ENCODE measurements around the gene PLXNA1.

Gene PLXNA1

DNA sequence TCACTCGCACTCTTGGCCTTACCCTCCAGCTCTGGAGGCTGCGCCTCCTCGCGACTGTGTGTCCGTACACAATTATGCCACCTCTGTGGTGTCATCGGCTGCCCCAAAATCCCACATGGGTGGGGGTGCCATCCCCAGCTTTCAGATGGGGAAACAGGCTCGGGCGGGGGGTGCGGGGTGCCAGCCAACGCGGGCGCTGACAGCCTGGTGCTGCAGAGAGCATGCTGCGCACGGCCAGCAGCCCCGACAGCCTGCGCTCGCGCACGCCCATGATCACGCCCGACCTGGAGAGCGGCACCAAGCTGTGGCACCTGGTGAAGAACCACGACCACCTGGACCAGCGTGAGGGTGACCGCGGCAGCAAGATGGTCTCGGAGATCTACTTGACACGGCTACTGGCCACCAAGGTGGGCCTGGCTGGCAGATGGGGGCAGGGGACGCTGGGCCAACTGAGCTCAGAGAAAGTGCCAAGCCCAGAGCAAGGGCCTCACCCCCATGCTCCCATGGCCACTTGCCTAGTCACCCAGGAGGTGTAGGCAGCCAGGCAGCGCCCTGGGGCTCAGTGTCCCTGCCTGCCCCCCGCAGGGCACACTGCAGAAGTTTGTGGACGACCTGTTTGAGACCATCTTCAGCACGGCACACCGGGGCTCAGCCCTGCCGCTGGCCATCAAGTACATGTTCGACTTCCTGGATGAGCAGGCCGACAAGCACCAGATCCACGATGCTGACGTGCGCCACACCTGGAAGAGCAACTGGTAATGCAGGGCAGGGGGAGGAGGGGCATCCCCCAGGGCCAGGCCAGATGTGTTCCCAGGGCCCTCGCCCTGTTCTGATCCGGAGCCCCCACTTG lies 47.0 kb downstream of the PLXNA1 start:
- Histone ChIP-seq H3K9me2 (replicated peaks; ENCODE audit: low read depth, low read length) (no peaks in the 10 kb centered on the region), H3K27me3 (ENCODE audit: insufficient read depth, low read length, poor library complexity, severe bottlenecking) (no peaks in the 10 kb centered on the region), H3K4me2 (ENCODE audit: low read depth, low read length, poor library complexity, severe bottlenecking) (no peak overlapping the region), H2AFZ (ENCODE audit: low read length) (no peak overlapping the region), H3F3A (ENCODE audit: low read depth) (no peaks in the 10 kb centered on the region), H3K4me3 (ENCODE audit: low read length, poor library complexity, severe bottlenecking) (no peak overlapping the region), H3K4me1 (ENCODE audit: insufficient read depth, low read length, poor library complexity, severe bottlenecking) (no peaks in the 10 kb centered on the region), H4K20me1 (ENCODE audit: insufficient read depth, low read length, poor library complexity, severe bottlenecking) (no peaks in the 10 kb centered on the region), H3K9me3 (ENCODE audit: insufficient read depth, low read depth, low read length) (no peaks in the 10 kb centered on the region), H3K9ac (ENCODE audit: low read depth, low read length, poor library complexity, severe bottlenecking) (no peak overlapping the region), H3K79me2 (ENCODE audit: insufficient read depth, low read length) (no peaks in the 10 kb centered on the region), H3K36me3 (ENCODE audit: insufficient read depth, low read length) (no peaks in the 10 kb centered on the region)
- no peak for TF ChIP-seq CTCF (conservative IDR thresholded peaks at IDR 0.05; ENCODE audit: low read length)

DNA sequence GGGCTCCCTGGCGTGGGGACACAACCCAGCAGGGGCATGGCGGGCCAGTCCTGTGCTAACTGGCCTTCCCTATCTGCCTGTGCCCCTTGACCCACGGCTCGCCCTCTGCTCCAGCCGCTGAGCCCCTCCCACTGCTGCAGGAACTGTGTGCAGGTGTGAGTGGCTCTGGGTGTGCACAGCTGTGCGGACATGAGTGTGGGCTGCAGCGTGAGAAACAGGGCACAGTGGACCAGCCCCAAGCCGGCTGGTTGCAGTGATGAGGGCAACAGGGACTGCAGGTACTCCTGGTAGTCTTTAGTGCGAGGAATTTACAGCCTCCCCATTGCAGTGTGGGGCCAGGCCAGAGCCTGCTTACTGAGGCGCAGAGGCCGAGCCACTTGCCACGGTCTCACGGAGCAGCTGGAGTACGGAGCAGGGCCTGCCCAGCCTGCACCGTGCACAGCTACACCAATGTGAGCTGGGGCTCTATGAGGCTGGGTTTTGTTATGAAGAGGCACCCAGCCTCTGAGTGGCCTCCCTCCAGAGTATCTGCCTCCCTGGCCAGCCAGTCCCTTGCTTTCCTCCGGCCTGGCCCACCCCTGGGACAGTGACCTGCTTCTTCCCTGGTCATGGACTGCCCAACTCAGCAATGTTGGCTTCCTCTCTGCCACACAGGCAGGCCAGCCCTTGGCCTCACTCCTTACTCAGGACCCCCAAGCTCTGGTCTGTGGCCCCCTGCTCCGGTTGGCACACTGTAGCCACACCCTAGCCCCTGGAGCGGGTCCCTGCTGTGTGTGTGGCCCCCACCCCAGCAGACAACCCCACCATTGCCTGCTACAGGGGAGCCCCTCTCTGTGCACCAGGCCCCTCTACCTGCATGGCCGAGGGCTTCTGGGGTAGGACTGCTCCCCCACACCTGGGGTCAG lies 47.8 kb downstream of the PLXNA1 start:
- no peaks in the 10 kb centered on the region for H4K20me1 ChIP-seq (ENCODE audit: insufficient read depth, low read length, poor library complexity, severe bottlenecking)
- H3K27me3 ChIP-seq (ENCODE audit: insufficient read depth, low read length, poor library complexity, severe bottlenecking): no peaks in the 10 kb centered on the region
- no peaks in the 10 kb centered on the region for H3K36me3 ChIP-seq (ENCODE audit: insufficient read depth, low read length)
- no peak for TF ChIP-seq EZH2phosphoT487 (IDR thresholded peaks at IDR 0.05; ENCODE audit: borderline replicate concordance)
- TF ChIP-seq CTCF (conservative IDR thresholded peaks at IDR 0.05; ENCODE audit: low read length): no peak
- H3K4me3 ChIP-seq (ENCODE audit: low read length, poor library complexity, severe bottlenecking): no peak overlapping the region
- no peaks in the 10 kb centered on the region for H3K4me1 ChIP-seq (ENCODE audit: insufficient read depth, low read length, poor library complexity, severe bottlenecking)
- no peaks in the 10 kb centered on the region for H3K9me2 ChIP-seq (replicated peaks; ENCODE audit: low read depth, low read length)
- H3K4me2 ChIP-seq (ENCODE audit: low read depth, low read length, poor library complexity, severe bottlenecking): no peak overlapping the region
- no peaks in the 10 kb centered on the region for H3F3A ChIP-seq (ENCODE audit: low read depth)
- H3K9me3 ChIP-seq (ENCODE audit: insufficient read depth, low read depth, low read length): no peaks in the 10 kb centered on the region
- H2AFZ ChIP-seq (ENCODE audit: low read length): no peak overlapping the region
- H3K9ac ChIP-seq (ENCODE audit: low read depth, low read length, poor library complexity, severe bottlenecking): no peak overlapping the region
- no peaks in the 10 kb centered on the region for H3K79me2 ChIP-seq (ENCODE audit: insufficient read depth, low read length)

DNA sequence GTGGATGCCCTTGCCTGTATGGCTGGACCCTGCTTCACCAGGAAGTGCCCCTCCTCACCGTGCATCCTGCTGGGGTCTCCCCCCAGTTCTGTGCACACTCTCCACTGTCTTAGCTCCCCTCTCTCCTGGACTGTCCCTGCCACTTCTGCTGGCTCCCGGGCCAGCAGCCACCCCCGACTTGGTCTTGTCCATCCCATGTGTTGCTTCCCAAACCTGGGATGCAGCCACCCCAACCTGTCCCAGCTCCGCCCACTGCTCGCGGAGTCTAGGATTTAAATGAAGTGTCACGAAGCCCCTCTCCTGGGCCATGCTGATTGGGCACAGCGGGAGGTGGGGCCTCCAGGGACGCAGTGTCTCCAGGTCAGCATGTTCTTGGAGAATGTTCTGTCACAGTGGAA lies 48.5 kb downstream of the PLXNA1 start:
- Histone ChIP-seq H3K4me1 (ENCODE audit: insufficient read depth, low read length, poor library complexity, severe bottlenecking) (no peaks in the 10 kb centered on the region), H3K27me3 (ENCODE audit: insufficient read depth, low read length, poor library complexity, severe bottlenecking) (no peaks in the 10 kb centered on the region), H3K9me2 (replicated peaks; ENCODE audit: low read depth, low read length) (no peaks in the 10 kb centered on the region), H3K4me2 (ENCODE audit: low read depth, low read length, poor library complexity, severe bottlenecking) (no peak overlapping the region), H3K79me2 (ENCODE audit: insufficient read depth, low read length) (no peaks in the 10 kb centered on the region), H4K20me1 (ENCODE audit: insufficient read depth, low read length, poor library complexity, severe bottlenecking) (no peaks in the 10 kb centered on the region), H3K36me3 (ENCODE audit: insufficient read depth, low read length) (no peaks in the 10 kb centered on the region), H3K4me3 (ENCODE audit: low read length, poor library complexity, severe bottlenecking) (no peak overlapping the region), H3F3A (ENCODE audit: low read depth) (no peaks in the 10 kb centered on the region), H3K9me3 (ENCODE audit: insufficient read depth, low read depth, low read length) (no peaks in the 10 kb centered on the region), H3K9ac (ENCODE audit: low read depth, low read length, poor library complexity, severe bottlenecking) (no peak overlapping the region), H2AFZ (ENCODE audit: low read length) (no peak overlapping the region)
- no peak for TF ChIP-seq EZH2phosphoT487 (IDR thresholded peaks at IDR 0.05; ENCODE audit: borderline replicate concordance)
- no peak for TF ChIP-seq CTCF (conservative IDR thresholded peaks at IDR 0.05; ENCODE audit: low read length)

Data from Loucy (cell line).